Activated T-helper 9 cell treated with anti-CD3 and anti-CD28 coated beads, Interleukin-2, amount 50 U/mL, for 16 hours (primary cell): Measurements from ENCODE around the gene GYG2.
"Not testable (repeated sequence)": the region's sequence is repeated elsewhere in the genome, so short reads cannot be mapped to it uniquely, and the experiment has no call there.

Source experiments
- DNase-seq: peaks from one replicate; pipeline ENCODE4 v3.0.0-alpha.2; 2020; ENCODE audit warnings: low read depth

GYG2 gene

GRCh38 chrX:2828344-2828958, at the start of gene GYG2:
GYG2 (plus strand) TSS chrX:2828930; CDS start chrX:2830189, 1,259 bp downstream.
- DNase-seq: no peak

- not testable (repeated sequence) for DNase-seq
Measured at GRCh38 chrX:2780472-2781225, 48.1 kb upstream of the GYG2 start.

GRCh38 chrX:2781226-2781571, 47.5 kb upstream of the GYG2 start:
- no peak for DNase-seq

- no peak for DNase-seq
Measured at GRCh38 chrX:2781698-2782097, 47.0 kb upstream of the GYG2 start.

GRCh38 chrX:2782171-2782570, 46.6 kb upstream of the GYG2 start:
- no peak for DNase-seq

GRCh38 chrX:2782778-2783177, 46.0 kb upstream of the GYG2 start:
- no peak for DNase-seq

GRCh38 chrX:2784026-2784425, 44.7 kb upstream of the GYG2 start:
- no peak for DNase-seq

- DNase-seq: no peak
Measured at GRCh38 chrX:2785538-2785937, 43.2 kb upstream of the GYG2 start.

GRCh38 chrX:2788980-2789379, 39.8 kb upstream of the GYG2 start:
- no peak for DNase-seq

GRCh38 chrX:2789569-2789968, 39.2 kb upstream of the GYG2 start:
- no peak for DNase-seq

GRCh38 chrX:2793752-2794151, 35.0 kb upstream of the GYG2 start:
- no peak for DNase-seq

- no peak for DNase-seq
Measured at GRCh38 chrX:2794336-2794735, 34.4 kb upstream of the GYG2 start.

- DNase-seq: not testable (repeated sequence)
Measured at GRCh38 chrX:2796808-2797207, 31.9 kb upstream of the GYG2 start.

- no peak for DNase-seq
Measured at GRCh38 chrX:2799369-2799768, 29.4 kb upstream of the GYG2 start.

GRCh38 chrX:2799980-2800379, 28.8 kb upstream of the GYG2 start:
- not testable (repeated sequence) for DNase-seq

GRCh38 chrX:2801223-2801622, 27.5 kb upstream of the GYG2 start:
- DNase-seq: no peak

- DNase-seq: not testable (repeated sequence)
Measured at GRCh38 chrX:2802376-2803090, 26.2 kb upstream of the GYG2 start.

GRCh38 chrX:2803486-2803885, 25.2 kb upstream of the GYG2 start:
- DNase-seq: not testable (repeated sequence)

GRCh38 chrX:2804106-2804843, 24.5 kb upstream of the GYG2 start:
- not testable (repeated sequence) for DNase-seq

GRCh38 chrX:2804858-2805257, 23.9 kb upstream of the GYG2 start:
- DNase-seq: not testable (repeated sequence)

GRCh38 chrX:2811271-2811670, 17.5 kb upstream of the GYG2 start:
- no peak for DNase-seq

- peak; percentile 19 for DNase-seq
Measured at GRCh38 chrX:2812161-2812907, 16.4 kb upstream of the GYG2 start.
